T-helper 2 cell treated with Interferon-gamma antibody and Interleukin-4, amounts not matched to agents 5 μg/mL and 100 μg/mL, for 36 hours (primary cell): Measurements from ENCODE around the gene TACC2.
"Not testable (repeated sequence)": the region's sequence is repeated elsewhere in the genome, so short reads cannot be mapped to it uniquely, and the experiment has no call there.

Experiments used
- DNase-seq: peaks from one replicate; pipeline ENCODE4 v3.0.0; 2021; ENCODE audit warnings: low spot score
- H3K27ac Mint-ChIP-seq: one replicate; pipeline ENCODE4 v1.8.0; 2021; ENCODE audit warnings: mild to moderate bottlenecking, mixed read lengths
- H3K27me3 Mint-ChIP-seq: one replicate; pipeline ENCODE4 v1.8.0; 2021; ENCODE audit warnings: low read depth, mixed read lengths
- H3K36me3 Mint-ChIP-seq: one replicate; pipeline ENCODE4 v1.8.0; 2021; ENCODE audit warnings: low read depth, mixed read lengths
- H3K4me1 Mint-ChIP-seq: one replicate; pipeline ENCODE4 v1.8.0; 2021; ENCODE audit warnings: low read depth, mixed read lengths
- H3K4me3 Mint-ChIP-seq: one replicate; pipeline ENCODE4 v1.8.0; 2022; ENCODE audit warnings: mild to moderate bottlenecking, moderate library complexity, mixed read lengths
- H3K9me3 Mint-ChIP-seq: one replicate; pipeline ENCODE4 v1.8.0; 2021; ENCODE audit warnings: mixed read lengths

The TACC2 gene

GRCh38 chr10:122051609-122052385 is 62.8 kb downstream of the TACC2 start:
- no peak overlapping the region for H3K27ac Mint-ChIP-seq
- no peak for DNase-seq

GRCh38 chr10:122052701-122053100 is 63.7 kb downstream of the TACC2 start:
- H3K4me3 Mint-ChIP-seq: no peak overlapping the region

More at GRCh38 chr10:122051609-122052385, 62.8 kb downstream of the TACC2 start:
- Mint-ChIP-seq H3K27me3 (no peaks in the 10 kb centered on the region), H3K36me3 (no peaks in the 10 kb centered on the region), H3K9me3 (no peaks in the 10 kb centered on the region), H3K4me1 (no peaks in the 10 kb centered on the region), H3K4me3 (no peak overlapping the region)

GRCh38 chr10:122053314-122053713 is 64.4 kb downstream of the TACC2 start:
- Mint-ChIP-seq H3K27ac (no peak overlapping the region), H3K4me3 (no peak overlapping the region), H3K36me3 (no peaks in the 10 kb centered on the region), H3K9me3 (no peaks in the 10 kb centered on the region), H3K4me1 (no peaks in the 10 kb centered on the region), H3K27me3 (no peaks in the 10 kb centered on the region)
- no peak for DNase-seq

More at GRCh38 chr10:122052701-122053100, 63.7 kb downstream of the TACC2 start:
- H3K36me3 Mint-ChIP-seq: no peaks in the 10 kb centered on the region
- H3K27ac Mint-ChIP-seq: no peak overlapping the region
- H3K4me1 Mint-ChIP-seq: no peaks in the 10 kb centered on the region
- DNase-seq: no peak
- H3K27me3 Mint-ChIP-seq: no peaks in the 10 kb centered on the region
- H3K9me3 Mint-ChIP-seq: no peaks in the 10 kb centered on the region

GRCh38 chr10:122054048-122055025 is 65.4 kb downstream of the TACC2 start:
- H3K4me3 Mint-ChIP-seq: no peak overlapping the region
- DNase-seq: no peak
- H3K36me3 Mint-ChIP-seq: no peaks in the 10 kb centered on the region
- H3K9me3 Mint-ChIP-seq: no peaks in the 10 kb centered on the region
- no peak overlapping the region for H3K27ac Mint-ChIP-seq
- H3K4me1 Mint-ChIP-seq: no peaks in the 10 kb centered on the region
- no peaks in the 10 kb centered on the region for H3K27me3 Mint-ChIP-seq

GRCh38 chr10:122055252-122055651 is 66.3 kb downstream of the TACC2 start:
- H3K9me3 Mint-ChIP-seq: no peaks in the 10 kb centered on the region
- DNase-seq: no peak
- no peak overlapping the region for H3K27ac Mint-ChIP-seq
- no peaks in the 10 kb centered on the region for H3K4me1 Mint-ChIP-seq
- no peaks in the 10 kb centered on the region for H3K27me3 Mint-ChIP-seq
- no peaks in the 10 kb centered on the region for H3K36me3 Mint-ChIP-seq
- no peak overlapping the region for H3K4me3 Mint-ChIP-seq

GRCh38 chr10:122056431-122057094 is 67.6 kb downstream of the TACC2 start:
- Mint-ChIP-seq H3K27me3 (no peaks in the 10 kb centered on the region), H3K4me3 (no peak overlapping the region), H3K36me3 (no peaks in the 10 kb centered on the region), H3K9me3 (no peaks in the 10 kb centered on the region), H3K27ac (no peak overlapping the region), H3K4me1 (no peaks in the 10 kb centered on the region)
- DNase-seq: no peak

- Mint-ChIP-seq H3K27ac (no peak overlapping the region), H3K36me3 (no peaks in the 10 kb centered on the region), H3K27me3 (no peaks in the 10 kb centered on the region), H3K4me1 (no peaks in the 10 kb centered on the region), H3K4me3 (no peak overlapping the region), H3K9me3 (no peaks in the 10 kb centered on the region)
- DNase-seq: no peak
These were observed 69.0 kb downstream of the TACC2 start for GRCh38 chr10:122057841-122058413.

GRCh38 chr10:122060250-122060649 is 71.3 kb downstream of the TACC2 start:
- H3K27ac Mint-ChIP-seq: no peak overlapping the region
- H3K9me3 Mint-ChIP-seq: no peaks in the 10 kb centered on the region
- H3K27me3 Mint-ChIP-seq: no peaks in the 10 kb centered on the region
- no peaks in the 10 kb centered on the region for H3K4me1 Mint-ChIP-seq
- no peak for DNase-seq
- no peaks in the 10 kb centered on the region for H3K36me3 Mint-ChIP-seq
- H3K4me3 Mint-ChIP-seq: no peak overlapping the region

GRCh38 chr10:122062831-122063674 is 74.1 kb downstream of the TACC2 start:
- no peaks in the 10 kb centered on the region for H3K9me3 Mint-ChIP-seq
- no peaks in the 10 kb centered on the region for H3K27me3 Mint-ChIP-seq
- H3K4me3 Mint-ChIP-seq: no peak overlapping the region
- no peaks in the 10 kb centered on the region for H3K36me3 Mint-ChIP-seq
- no peak for DNase-seq
- no peak overlapping the region for H3K27ac Mint-ChIP-seq
- H3K4me1 Mint-ChIP-seq: no peaks in the 10 kb centered on the region

- not testable (repeated sequence) for DNase-seq, H3K36me3 Mint-ChIP-seq, H3K9me3 Mint-ChIP-seq, H3K4me3 Mint-ChIP-seq, H3K4me1 Mint-ChIP-seq, H3K27ac Mint-ChIP-seq, H3K27me3 Mint-ChIP-seq
These were observed 77.5 kb downstream of the TACC2 start for GRCh38 chr10:122066337-122066939.

GRCh38 chr10:122068844-122069243 is 79.9 kb downstream of the TACC2 start:
- no peaks in the 10 kb centered on the region for H3K9me3 Mint-ChIP-seq
- no peaks in the 10 kb centered on the region for H3K4me1 Mint-ChIP-seq
- no peaks in the 10 kb centered on the region for H3K36me3 Mint-ChIP-seq
- no peak for DNase-seq
- H3K27ac Mint-ChIP-seq: no peak overlapping the region
- H3K4me3 Mint-ChIP-seq: no peak overlapping the region
- no peaks in the 10 kb centered on the region for H3K27me3 Mint-ChIP-seq

GRCh38 chr10:122072491-122072890 is 83.5 kb downstream of the TACC2 start:
- Mint-ChIP-seq H3K4me3 (no peak overlapping the region), H3K27ac (no peak overlapping the region), H3K9me3 (no peaks in the 10 kb centered on the region), H3K36me3 (no peaks in the 10 kb centered on the region), H3K4me1 (no peaks in the 10 kb centered on the region), H3K27me3 (no peaks in the 10 kb centered on the region)
- DNase-seq: no peak

- Mint-ChIP-seq H3K4me3 (no peak overlapping the region), H3K4me1 (no peaks in the 10 kb centered on the region), H3K36me3 (no peaks in the 10 kb centered on the region), H3K9me3 (no peaks in the 10 kb centered on the region), H3K27ac (no peak overlapping the region), H3K27me3 (no peaks in the 10 kb centered on the region)
- no peak for DNase-seq
These were observed 84.5 kb downstream of the TACC2 start for GRCh38 chr10:122073508-122073907.
